GM18870 (cell line): Measurements from ENCODE around the gene ADGRB2.

Experiments used
- ATAC-seq: cut with Tn5 transposase; IDR thresholded peaks from one replicate; pipeline ENCODE4 v1.9.1; 2021; ENCODE audit warnings: moderate library complexity; ENCODE audit not compliant: unreplicated experiment

The ADGRB2 gene

GRCh38 chr1:31795801-31796621, 31.9 kb upstream of the ADGRB2 start:
- ATAC-seq = no peak

- no peak for ATAC-seq
Measured at GRCh38 chr1:31795096-31795675, 31.0 kb upstream of the ADGRB2 start.

- no peak for ATAC-seq
Measured at GRCh38 chr1:31793586-31794285, 29.6 kb upstream of the ADGRB2 start.

- no peak for ATAC-seq
Measured at GRCh38 chr1:31793086-31793485, 28.9 kb upstream of the ADGRB2 start.

GRCh38 chr1:31792541-31792940, 28.4 kb upstream of the ADGRB2 start:
- ATAC-seq = no peak

GRCh38 chr1:31792116-31792515, 28.0 kb upstream of the ADGRB2 start:
- no peak for ATAC-seq

GRCh38 chr1:31791131-31791858, 27.2 kb upstream of the ADGRB2 start:
- ATAC-seq = no peak

- ATAC-seq = no peak
Measured at GRCh38 chr1:31790641-31791091, 26.5 kb upstream of the ADGRB2 start.

- ATAC-seq = no peak
Measured at GRCh38 chr1:31790140-31790539, 26.0 kb upstream of the ADGRB2 start.

- ATAC-seq = no peak
Measured at GRCh38 chr1:31789259-31790065, 25.3 kb upstream of the ADGRB2 start.

- ATAC-seq = no peak
Measured at GRCh38 chr1:31788825-31789256, 24.7 kb upstream of the ADGRB2 start.

- no peak for ATAC-seq
Measured at GRCh38 chr1:31788138-31788824, 24.1 kb upstream of the ADGRB2 start.

GRCh38 chr1:31787786-31788137, 23.6 kb upstream of the ADGRB2 start:
- no peak for ATAC-seq

GRCh38 chr1:31787261-31787660, 23.1 kb upstream of the ADGRB2 start:
- no peak for ATAC-seq

GRCh38 chr1:31786366-31787060, 22.4 kb upstream of the ADGRB2 start:
- ATAC-seq = no peak

GRCh38 chr1:31785947-31786290, 21.8 kb upstream of the ADGRB2 start:
- no peak for ATAC-seq

- no peak for ATAC-seq
Measured at GRCh38 chr1:31785020-31785946, 21.1 kb upstream of the ADGRB2 start.

- ATAC-seq = no peak
Measured at GRCh38 chr1:31784356-31785019, 20.3 kb upstream of the ADGRB2 start.
